NCI-H82 (cell line): ENCODE results near the gene LMTK3.
A peak's percentile ranks its signal among the peaks of the same experiment; 100 is the strongest.

Source experiments
- DNase-seq: peaks from one replicate; lab custom pipeline; 2025; lab: John Stamatoyannopoulos, UW

LMTK3 gene

GRCh38 chr19:48469289-48469881 lies 42.2 kb downstream of the LMTK3 start, which contains the start of gene CYTH2:
CYTH2 (plus strand) TSS chr19:48469369; CDS start chr19:48469508, 139 bp downstream.
- DNase-seq, result peak; percentile 81

- DNase-seq, result peak; percentile 100
These were observed 42.8 kb downstream of the LMTK3 start for GRCh38 chr19:48468772-48469288.

- DNase-seq, result peak; percentile 94
These were observed 44.9 kb downstream of the LMTK3 start for GRCh38 chr19:48466561-48467325.

GRCh38 chr19:48465215-48465614 lies 46.4 kb downstream of the LMTK3 start:
- DNase-seq, result no peak

GRCh38 chr19:48461982-48462655 lies 49.5 kb downstream of the LMTK3 start:
- DNase-seq, result peak; percentile 54

- DNase-seq, result no peak
These were observed 50.0 kb downstream of the LMTK3 start for GRCh38 chr19:48461651-48461981.

- no peak for DNase-seq
These were observed 53.6 kb downstream of the LMTK3 start for GRCh38 chr19:48458016-48458415.

- no peak for DNase-seq
These were observed 54.8 kb downstream of the LMTK3 start for GRCh38 chr19:48456864-48457263.

DNA sequence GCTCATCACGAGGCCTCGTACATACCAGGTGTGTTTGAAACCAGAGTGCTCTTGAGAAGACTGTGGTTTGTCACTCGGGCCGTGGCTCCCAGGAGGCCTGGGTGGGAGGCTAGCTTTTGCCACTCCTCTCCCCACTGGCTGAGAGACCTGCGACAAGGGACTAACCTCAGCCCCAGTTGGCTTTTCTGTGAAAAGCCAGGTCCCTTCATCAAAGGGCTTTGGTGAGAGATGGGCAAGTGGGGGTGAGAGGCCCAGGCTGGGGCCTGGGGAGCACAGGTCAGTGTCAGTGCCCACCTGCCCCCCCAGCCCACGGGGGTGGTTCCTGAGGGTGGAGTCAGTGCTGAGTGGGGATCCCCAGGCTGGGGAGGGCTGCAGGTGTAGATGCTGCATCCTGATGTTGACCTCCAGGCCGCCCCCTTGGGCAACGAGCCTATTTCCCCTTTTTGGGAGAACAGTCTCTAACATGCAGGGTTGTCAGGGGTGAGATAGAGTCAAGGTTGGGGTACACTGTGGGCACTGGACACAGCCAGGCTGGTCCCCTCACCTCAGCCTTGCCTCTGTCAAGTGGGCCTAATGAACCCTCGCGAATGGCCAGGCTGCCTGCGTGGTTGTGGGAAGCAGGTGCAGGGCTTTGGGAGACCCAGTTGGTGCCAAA lies 55.6 kb downstream of the LMTK3 start:
- no peak for DNase-seq

DNA sequence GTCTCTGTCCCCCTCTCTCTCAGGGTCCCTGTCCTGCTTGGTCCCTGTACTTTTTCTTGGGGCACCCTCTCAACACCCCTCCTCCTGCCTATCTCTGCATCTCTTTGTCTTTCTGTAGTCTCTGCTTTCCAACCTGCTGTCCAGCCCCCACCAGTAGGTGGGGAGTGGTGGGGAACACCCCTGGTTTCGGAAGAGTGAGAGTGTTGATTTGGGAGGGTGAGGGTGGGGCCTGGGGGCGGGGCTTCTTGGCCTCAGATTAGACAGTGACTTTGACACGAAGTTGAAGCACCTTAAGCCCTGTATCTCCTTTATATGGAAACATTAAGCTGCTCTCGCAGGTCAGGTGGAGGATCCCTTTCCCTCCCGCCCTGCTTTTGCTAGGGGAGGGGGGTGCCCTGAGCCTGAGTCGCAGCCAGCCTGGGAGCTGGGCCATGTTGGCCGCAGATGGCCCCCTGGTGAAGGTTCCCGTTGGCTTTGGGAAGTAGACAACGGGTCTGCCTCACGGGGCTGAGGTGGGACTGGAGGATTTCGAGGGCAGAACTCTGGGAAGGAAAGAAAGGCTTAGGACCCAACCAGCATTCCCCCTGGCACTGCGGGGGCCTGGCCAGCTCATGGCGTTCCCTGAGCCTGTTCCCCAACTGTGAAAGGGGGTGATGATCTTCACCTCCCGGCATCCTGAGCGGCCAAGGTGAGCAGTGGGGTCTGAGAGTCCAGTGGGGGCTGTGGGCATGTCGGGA lies 56.3 kb downstream of the LMTK3 start, which contains the start of gene KCNJ14:
TSS of gene KCNJ14 (plus strand) at position 404 of the 737 bp plus-strand sequence. CDS start 6,151 bp downstream, outside the sequence.
- no peak for DNase-seq

DNA sequence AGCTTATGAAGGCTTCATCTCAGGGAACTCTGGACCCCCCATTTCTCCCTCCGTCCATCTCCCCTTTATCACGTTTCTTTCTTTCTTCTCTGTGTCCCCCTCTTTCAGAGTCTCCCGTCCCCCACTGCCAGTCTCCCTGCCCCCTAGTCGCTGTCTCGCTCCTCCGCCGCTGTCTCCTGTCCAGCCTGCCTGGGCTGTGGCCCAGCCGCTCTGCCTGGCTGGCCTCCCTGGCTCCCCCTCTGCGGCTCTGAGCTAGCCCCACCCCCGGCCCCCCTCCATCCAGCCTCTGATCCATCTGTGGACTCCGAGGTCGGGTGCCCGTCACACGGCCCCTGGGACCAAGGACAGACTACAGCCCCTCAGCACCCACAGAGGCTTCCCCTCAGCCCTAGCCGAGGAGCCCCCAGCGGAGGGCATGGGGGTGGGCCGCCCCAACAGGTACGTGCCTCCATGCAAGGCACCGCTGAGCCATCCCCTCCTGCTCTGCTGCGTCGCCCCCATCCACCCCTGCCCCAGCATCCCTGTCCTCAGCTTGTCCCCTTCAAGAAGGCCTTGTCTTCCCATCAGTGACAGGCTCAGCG lies 57.4 kb downstream of the LMTK3 start:
- no peak for DNase-seq

DNA sequence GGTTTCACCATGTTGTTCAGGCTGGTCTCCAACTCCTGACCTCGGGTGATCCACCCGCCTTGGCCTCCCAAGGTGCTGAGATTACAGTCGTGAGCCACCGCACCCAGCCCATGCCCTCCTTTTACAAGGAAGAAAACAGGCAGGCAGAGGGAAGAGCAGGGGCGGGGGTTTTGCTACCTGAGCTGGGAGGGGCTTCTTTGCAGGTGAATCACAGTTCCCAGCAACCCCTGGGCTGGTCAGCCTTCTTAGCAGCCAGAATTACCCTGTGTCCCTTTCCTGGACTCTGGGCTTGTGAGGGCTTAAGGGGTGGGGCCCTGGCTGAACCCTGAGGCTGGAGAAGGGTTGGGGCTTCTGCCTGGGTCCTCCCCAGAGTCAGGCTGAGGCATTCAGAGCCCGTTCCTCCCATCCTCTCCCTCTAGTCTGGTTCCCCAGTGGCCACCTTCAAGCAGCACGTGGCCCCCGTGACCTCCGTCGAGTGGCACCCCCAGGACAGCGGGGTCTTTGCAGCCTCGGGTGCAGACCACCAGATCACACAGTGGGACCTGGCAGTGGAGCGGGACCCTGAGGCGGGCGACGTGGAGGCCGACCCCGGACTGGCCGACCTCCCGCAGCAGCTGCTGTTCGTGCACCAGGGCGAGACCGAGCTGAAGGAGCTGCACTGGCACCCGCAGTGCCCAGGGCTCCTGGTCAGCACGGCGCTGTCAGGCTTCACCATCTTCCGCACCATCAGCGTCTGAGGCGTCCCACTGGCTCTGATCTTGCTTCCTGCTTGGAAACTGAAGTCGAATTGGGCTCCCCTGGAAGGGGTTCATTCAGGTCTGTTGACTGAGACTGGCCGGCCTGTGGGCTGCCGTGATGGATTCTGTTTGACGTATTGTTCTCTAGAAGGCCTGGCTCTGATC lies 59.1 kb downstream of the LMTK3 start:
- DNase-seq, result no peak

DNA sequence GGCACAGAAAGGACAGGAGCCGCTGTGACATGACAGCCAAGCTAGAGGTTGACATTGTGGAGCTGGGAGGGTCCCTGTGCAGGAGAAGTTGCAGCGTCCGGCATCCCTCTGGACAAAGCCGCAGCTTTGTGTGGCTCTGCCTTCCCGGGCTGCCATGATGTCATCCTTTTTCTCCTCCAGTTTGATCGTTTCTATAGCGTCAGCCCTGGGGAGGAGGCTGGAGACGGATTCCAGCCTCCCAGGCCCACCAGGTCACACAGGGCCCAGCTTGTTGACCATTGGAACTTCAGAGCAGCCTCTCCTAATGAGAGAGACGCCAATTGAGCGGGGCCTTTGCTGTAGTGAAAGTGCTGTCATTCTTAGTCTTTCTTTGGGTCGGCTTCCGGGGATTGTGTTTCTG lies 60.0 kb downstream of the LMTK3 start:
- DNase-seq, result no peak

DNA sequence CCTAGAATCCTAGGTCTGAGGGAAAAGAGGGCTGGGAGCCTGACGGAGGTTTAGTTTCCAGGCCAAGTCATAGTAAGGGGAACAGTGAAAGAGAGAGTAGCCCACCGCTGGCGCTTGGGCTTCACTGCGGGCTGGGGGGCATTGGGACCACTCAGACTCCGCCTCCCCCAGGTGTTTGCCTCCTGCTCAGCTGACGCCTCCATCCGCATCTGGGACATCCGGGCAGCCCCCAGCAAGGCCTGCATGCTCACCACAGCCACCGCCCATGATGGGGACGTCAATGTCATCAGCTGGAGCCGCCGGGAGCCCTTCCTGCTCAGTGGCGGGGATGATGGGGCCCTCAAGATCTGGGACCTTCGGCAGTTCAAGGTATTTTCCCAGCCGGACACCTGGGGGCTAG lies 60.8 kb downstream of the LMTK3 start:
- no peak for DNase-seq

- DNase-seq, result no peak
These were observed 61.2 kb downstream of the LMTK3 start for GRCh38 chr19:48450441-48450840.

DNA sequence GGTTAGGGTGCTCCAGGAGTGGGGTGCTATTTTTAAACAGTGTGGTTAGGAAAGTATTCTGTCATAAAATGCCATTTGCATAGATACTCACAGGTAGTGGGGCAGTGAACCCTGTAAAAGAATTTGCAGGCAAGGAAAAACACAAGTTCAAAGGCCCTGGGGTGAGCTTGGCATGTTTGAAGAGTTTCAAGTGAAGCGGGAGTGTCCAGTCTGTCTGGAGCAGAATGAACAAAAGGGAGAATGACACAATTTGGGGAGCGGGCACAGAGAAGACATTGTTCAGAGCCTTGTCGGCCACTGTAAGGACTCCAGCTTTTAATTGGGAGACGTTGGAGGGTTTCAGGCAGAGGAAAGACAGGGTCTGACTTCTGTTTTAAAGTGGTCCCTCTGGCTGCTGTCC lies 63.1 kb downstream of the LMTK3 start:
- DNase-seq, result no peak

GRCh38 chr19:48446579-48446978 lies 65.1 kb downstream of the LMTK3 start:
- no peak for DNase-seq

GRCh38 chr19:48445606-48446481 lies 65.8 kb downstream of the LMTK3 start, which contains the start of gene GRWD1:
GRWD1 (plus strand) TSS chr19:48445983; CDS start chr19:48446006, 23 bp downstream.
- peak; percentile 99 for DNase-seq

DNA sequence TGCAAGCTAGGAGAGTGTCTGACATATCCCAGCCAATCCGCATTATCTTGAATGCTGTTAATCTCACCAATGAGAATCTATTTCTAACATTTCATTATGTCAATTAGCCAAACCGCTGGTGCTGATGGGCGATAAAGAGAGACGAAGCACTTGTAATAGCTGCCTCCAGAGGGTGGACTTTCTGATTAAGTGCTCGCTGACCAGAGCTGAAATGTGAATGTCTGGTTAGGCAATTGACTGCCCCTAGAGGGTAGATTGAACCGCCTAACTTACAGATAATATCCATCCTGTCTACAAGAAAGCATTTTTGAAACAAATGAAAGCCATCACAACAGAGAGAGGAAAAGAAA lies 66.4 kb downstream of the LMTK3 start:
- peak; percentile 88 for DNase-seq
